ENCODE measurements around the gene DPYSL4. TPM values are rescaled to one million over a fixed set of nuclear protein-coding genes. Genes with fewer than 3 reads are reported as not detected.

Gene DPYSL4
- total and polyA plus RNA-seq, 2 of the 4 experiments (the other 2 are of a cell fraction), result 8.1 to 30.5 TPM

DNA sequence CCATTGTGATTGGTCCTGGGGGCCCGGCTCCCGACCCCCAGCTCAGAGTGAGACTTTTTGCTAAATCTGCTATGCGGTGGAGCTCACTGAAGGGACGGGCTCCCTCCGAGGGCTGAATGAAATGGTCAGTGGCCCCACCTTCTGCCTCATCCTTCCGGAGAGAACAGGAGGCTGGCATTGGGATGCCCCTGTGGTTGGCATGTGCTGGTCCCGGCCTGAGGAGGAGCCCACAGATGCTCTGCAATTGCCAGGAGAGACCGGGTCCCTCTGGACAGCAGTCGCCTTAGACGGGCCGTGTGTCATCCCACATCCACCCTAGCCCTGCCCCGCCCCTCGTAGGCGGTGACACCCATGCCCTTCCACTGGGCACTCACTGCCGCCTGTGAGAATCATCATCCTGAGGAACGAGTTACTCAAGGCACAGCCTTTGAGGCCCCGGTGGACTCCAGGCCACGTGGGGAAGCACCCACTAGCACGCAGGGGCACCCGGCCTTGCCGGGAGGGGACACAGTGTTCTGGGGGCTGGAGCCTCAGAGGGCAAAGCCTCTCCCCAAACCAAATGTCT, 21.2 kb upstream of the DPYSL4 start:
- TF ChIP-seq SMC3 (IDR thresholded peaks at IDR 0.05; ENCODE audit: low read depth, low read length) (no peak), RAD21 (IDR thresholded peaks at IDR 0.05; ENCODE audit: low read length) (no peak), NFE2L2 (IDR thresholded peaks at IDR 0.05; ENCODE audit: low read depth, low read length) (no peak), CEBPB (IDR thresholded peaks at IDR 0.05; ENCODE audit: low read depth, low read length) (no peak), MAFK (IDR thresholded peaks at IDR 0.05; ENCODE audit: low read depth, low read length) (no peak), RCOR1 (IDR thresholded peaks at IDR 0.05; ENCODE audit: insufficient replicate concordance, low read length) (no peak), MAZ (IDR thresholded peaks at IDR 0.05; ENCODE audit: borderline replicate concordance, low read depth, low read length) (no peak), MXI1 (IDR thresholded peaks at IDR 0.05; ENCODE audit: borderline replicate concordance, low read depth, low read length) (no peak), FOS (IDR thresholded peaks at IDR 0.05; ENCODE audit: low read depth, low read length) (no peak), RFX5 (IDR thresholded peaks at IDR 0.05; ENCODE audit: low read depth, low read length) (no peak), CHD1 (IDR thresholded peaks at IDR 0.05; ENCODE audit: low read depth, low read length) (no peak), POLR2A (IDR thresholded peaks at IDR 0.05; ENCODE audit: low read depth, low read length) (no peak), BHLHE40 (IDR thresholded peaks at IDR 0.05; ENCODE audit: low read depth, low read length) (no peak)
- TF ChIP-seq, protein P1, sequence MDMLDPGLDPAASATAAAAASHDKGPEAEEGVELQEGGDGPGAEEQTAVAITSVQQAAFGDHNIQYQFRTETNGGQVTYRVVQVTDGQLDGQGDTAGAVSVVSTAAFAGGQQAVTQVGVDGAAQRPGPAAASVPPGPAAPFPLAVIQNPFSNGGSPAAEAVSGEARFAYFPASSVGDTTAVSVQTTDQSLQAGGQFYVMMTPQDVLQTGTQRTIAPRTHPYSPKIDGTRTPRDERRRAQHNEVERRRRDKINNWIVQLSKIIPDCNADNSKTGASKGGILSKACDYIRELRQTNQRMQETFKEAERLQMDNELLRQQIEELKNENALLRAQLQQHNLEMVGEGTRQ (IDR thresholded peaks at IDR 0.05; ENCODE audit: low read depth, low read length), result no peak
- TF ChIP-seq, protein P2, sequence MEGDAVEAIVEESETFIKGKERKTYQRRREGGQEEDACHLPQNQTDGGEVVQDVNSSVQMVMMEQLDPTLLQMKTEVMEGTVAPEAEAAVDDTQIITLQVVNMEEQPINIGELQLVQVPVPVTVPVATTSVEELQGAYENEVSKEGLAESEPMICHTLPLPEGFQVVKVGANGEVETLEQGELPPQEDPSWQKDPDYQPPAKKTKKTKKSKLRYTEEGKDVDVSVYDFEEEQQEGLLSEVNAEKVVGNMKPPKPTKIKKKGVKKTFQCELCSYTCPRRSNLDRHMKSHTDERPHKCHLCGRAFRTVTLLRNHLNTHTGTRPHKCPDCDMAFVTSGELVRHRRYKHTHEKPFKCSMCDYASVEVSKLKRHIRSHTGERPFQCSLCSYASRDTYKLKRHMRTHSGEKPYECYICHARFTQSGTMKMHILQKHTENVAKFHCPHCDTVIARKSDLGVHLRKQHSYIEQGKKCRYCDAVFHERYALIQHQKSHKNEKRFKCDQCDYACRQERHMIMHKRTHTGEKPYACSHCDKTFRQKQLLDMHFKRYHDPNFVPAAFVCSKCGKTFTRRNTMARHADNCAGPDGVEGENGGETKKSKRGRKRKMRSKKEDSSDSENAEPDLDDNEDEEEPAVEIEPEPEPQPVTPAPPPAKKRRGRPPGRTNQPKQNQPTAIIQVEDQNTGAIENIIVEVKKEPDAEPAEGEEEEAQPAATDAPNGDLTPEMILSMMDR (conservative IDR thresholded peaks at IDR 0.05; ENCODE audit: low read depth, low read length), result no peak
- TF ChIP-seq, protein P3, sequence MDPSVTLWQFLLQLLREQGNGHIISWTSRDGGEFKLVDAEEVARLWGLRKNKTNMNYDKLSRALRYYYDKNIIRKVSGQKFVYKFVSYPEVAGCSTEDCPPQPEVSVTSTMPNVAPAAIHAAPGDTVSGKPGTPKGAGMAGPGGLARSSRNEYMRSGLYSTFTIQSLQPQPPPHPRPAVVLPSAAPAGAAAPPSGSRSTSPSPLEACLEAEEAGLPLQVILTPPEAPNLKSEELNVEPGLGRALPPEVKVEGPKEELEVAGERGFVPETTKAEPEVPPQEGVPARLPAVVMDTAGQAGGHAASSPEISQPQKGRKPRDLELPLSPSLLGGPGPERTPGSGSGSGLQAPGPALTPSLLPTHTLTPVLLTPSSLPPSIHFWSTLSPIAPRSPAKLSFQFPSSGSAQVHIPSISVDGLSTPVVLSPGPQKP (IDR thresholded peaks at IDR 0.05; ENCODE audit: borderline replicate concordance, low read depth, low read length), result no peak
- intact Hi-C loops (cut with micrococcal nuclease) (no loop called here), in situ Hi-C loops (cut with MboI; ENCODE audit: low sequenced_read_pairs) (no loop called here), dilution Hi-C loops (cut with HindIII; ENCODE audit: low sequenced_read_pairs, unreplicated experiment) (no loop called here)
- no peak overlapping the region for H2AFZ ChIP-seq (replicated peaks; ENCODE audit: low read length, poor library complexity)
- H3K27ac ChIP-seq (ENCODE audit: insufficient read depth, low read length), result no peak overlapping the region
- H3K4ac ChIP-seq (ENCODE audit: low read depth, low read length), result no peak overlapping the region
- no peaks in the 10 kb centered on the region for H4K20me1 ChIP-seq (ENCODE audit: insufficient read depth, low read length)
- H3K4me2 ChIP-seq (ENCODE audit: low read depth, low read length), result no peak overlapping the region
- no peaks in the 10 kb centered on the region for H3K4me1 ChIP-seq (ENCODE audit: control insufficient read depth, insufficient read depth, low read length)
- DNase-seq (no peak), ATAC-seq (ENCODE audit: low read depth) (no peak)
- WGBS, 2 experiments (ENCODE audit: extremely low coverage in 2 of 2, insufficient read length in 1 of 2), result 80% methylated on average over 4 of the region's 21 CpGs; no CpG with 5 or more reads in 1 of the 2 experiments
- CTCF ChIA-PET, result no interaction called here
- H3K56ac ChIP-seq (ENCODE audit: extremely low read depth, insufficient read depth, low read length), result no peak overlapping the region
- BruUV-seq (replicated peaks), result no TSS peak
- H2BK5ac ChIP-seq (ENCODE audit: low read depth, low read length, poor library complexity, severe bottlenecking), result no peak overlapping the region
- H3K79me1 ChIP-seq (ENCODE audit: low read depth in 1 of 2, low read length in 2 of 2), result no peaks in the 10 kb centered on the region
- H2BK15ac ChIP-seq (ENCODE audit: low read depth, low read length), result no peak overlapping the region
- no peaks in the 10 kb centered on the region for H3K9me1 ChIP-seq (ENCODE audit: insufficient read depth, low read length)
- no peak overlapping the region for H2AK9ac ChIP-seq (replicated peaks; ENCODE audit: low read depth, low read length, poor library complexity)
- no peaks in the 10 kb centered on the region for H3K36me3 ChIP-seq (ENCODE audit: control insufficient read depth, insufficient read depth, low read length)
- H3K14ac ChIP-seq (replicated peaks; ENCODE audit: low read depth, low read length), result no peak overlapping the region
- no peak overlapping the region for H3K23ac ChIP-seq (ENCODE audit: low read depth, low read length)
- H3K18ac ChIP-seq (ENCODE audit: low read depth, low read length), result no peak overlapping the region
- H3K27me3 ChIP-seq (ENCODE audit: control insufficient read depth, insufficient read depth, low read length), result no peaks in the 10 kb centered on the region; the same call in 1 of the 2 replicates
- POLR2A ChIA-PET (ENCODE audit: unreplicated experiment), result no interaction called here
- no peak overlapping the region for H4K91ac ChIP-seq (ENCODE audit: insufficient read depth, low read depth, low read length)
- no peaks in the 10 kb centered on the region for H3K9me3 ChIP-seq (ENCODE audit: control insufficient read depth, insufficient read depth, low read length)
- no peak overlapping the region for H2BK20ac ChIP-seq (ENCODE audit: low read depth, low read length)
- no peak overlapping the region for H3K9ac ChIP-seq (ENCODE audit: low read depth, low read length)
- H2AK5ac ChIP-seq (ENCODE audit: low read depth, low read length), result no peak overlapping the region
- no peak overlapping the region for H2BK120ac ChIP-seq (ENCODE audit: low read depth, low read length)
- H3K4me3 ChIP-seq (ENCODE audit: insufficient read depth, low read depth, low read length), result no peak overlapping the region
- H4K5ac ChIP-seq (ENCODE audit: low read depth, low read length), result no peak overlapping the region
- H4K8ac ChIP-seq (ENCODE audit: low read depth in 2 of 2, low read length in 2 of 2), result no peak overlapping the region

Measured in IMR-90 (cell line).